Measurements from ENCODE around the gene NR3C1. TPM values are rescaled to one million over a fixed set of nuclear protein-coding genes. Genes with fewer than 3 reads are reported as not detected.

Gene NR3C1
- total and polyA plus RNA-seq, 2 donors (not counting 1 experiment from before 2014, with no cell fraction given), result 17.6 to 218 TPM

DNA sequence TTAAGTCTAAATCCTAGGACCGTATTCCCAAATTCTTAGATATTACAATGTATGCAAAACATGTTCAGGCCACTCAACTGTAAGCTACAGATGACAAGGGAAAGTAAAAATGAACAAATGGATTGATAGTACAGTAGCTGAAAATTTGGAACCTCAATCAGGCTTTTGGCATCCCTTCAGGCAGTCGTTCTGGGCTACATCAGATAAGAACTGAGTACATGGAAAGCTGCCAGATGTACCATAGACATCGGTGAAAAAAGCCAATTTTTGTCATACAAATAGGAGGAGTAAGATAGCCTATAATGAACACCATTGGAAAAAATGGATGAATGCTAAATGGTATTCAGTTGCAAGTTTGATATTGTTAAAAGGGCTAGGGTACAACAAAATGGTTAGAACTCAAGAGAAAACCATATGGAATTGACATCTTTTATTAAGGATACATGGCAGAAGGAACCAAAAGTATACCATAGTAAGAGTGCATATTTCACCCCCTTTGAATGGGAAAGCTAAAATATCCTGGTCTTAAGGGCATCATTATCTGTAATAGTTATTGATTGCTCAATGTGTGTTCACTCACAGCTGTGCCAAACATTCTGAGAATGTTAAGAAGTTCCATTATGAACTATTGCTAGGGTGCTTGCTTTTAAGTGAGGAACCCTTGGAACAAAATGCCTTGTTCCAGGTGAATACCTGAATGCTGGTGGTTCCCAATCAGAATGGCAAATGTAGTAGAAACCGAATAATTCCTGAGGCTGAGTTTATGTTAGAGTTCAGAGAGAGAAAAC lies 86.4 kb downstream of the NR3C1 start:
- Mint-ChIP-seq H3K4me3 (no peak overlapping the region), H3K9me3 (ENCODE audit: insufficient read depth) (no peaks in the 10 kb centered on the region), H3K27ac (no peak overlapping the region), H3K27me3 (no peaks in the 10 kb centered on the region), H3K4me1 (peaks cover 73% of the 10 kb centered on the region)
- POLR2A ChIA-PET, result no interaction called here
- Histone ChIP-seq H4K20me1 (ENCODE audit: control insufficient read depth, insufficient read depth, low read length, poor library complexity, severe bottlenecking) (peaks cover 49% of the 10 kb centered on the region), H3K27ac (ENCODE audit: low read length in 2 of 2) (no peak overlapping the region), H3K4me3 (ENCODE audit: control extremely low read depth in 1 of 5, extremely low read depth in 1 of 5, insufficient read depth in 1 of 5, low read depth in 2 of 5, low read length in 4 of 5) (no peak overlapping the region), H3K79me2 (ENCODE audit: control insufficient read depth, insufficient read depth, low read length) (peaks cover 52% of the 10 kb centered on the region), H3K4me1 (ENCODE audit: control insufficient read depth in 2 of 2, insufficient read depth in 2 of 2, low read length in 2 of 2) (peaks cover 12 to 23% of the 10 kb centered on the region in 2 donors), H3K36me3 (replicated peaks in 1 of 2; ENCODE audit: control extremely low read depth in 1 of 2, control insufficient read depth in 1 of 2, extremely low read depth in 1 of 2, insufficient read depth in 2 of 2, low read length in 1 of 2) (peaks cover 6 to 21% of the 10 kb centered on the region in 2 experiments), H3K27me3 (replicated peaks in 1 of 4; ENCODE audit: control extremely low read depth in 1 of 4, control insufficient read depth in 3 of 4, insufficient read depth in 4 of 4, low read length in 3 of 4) (no peaks in the 10 kb centered on the region), H3K9ac (ENCODE audit: low read length) (no peak overlapping the region), H2AFZ (ENCODE audit: insufficient read depth, low read depth, low read length, poor library complexity, severe bottlenecking) (no peak overlapping the region), H3K4me2 (replicated peaks; ENCODE audit: low read depth, low read length, poor library complexity, severe bottlenecking) (no peak overlapping the region), H3K9me3 (ENCODE audit: control extremely low read depth in 1 of 3, control insufficient read depth in 2 of 3, insufficient read depth in 1 of 3, low read length in 2 of 3) (no peaks in the 10 kb centered on the region)
- intact Hi-C loops (cut with micrococcal nuclease), result loop anchor here (5.0 kb wide), 2 partner anchors 35 to 85 kb away; partner anchors contain the start of gene NR3C1
- CTCF ChIA-PET, result interaction anchor here (0.5 kb wide), 1 partner anchor 86 kb away, joined by 3 read pairs; no protein-coding TSS in a partner anchor
- DNase-seq (no peak), ATAC-seq (ENCODE audit: low read depth) (no peak)
- no peak for TF ChIP-seq CTCF (IDR thresholded peaks at IDR 0.05)
- no peak for TF ChIP-seq EZH2 (IDR thresholded peaks at IDR 0.05; ENCODE audit: borderline replicate concordance, insufficient read depth, low read depth, low read length, poor library complexity, severe bottlenecking)
- WGBS (ENCODE audit: insufficient coverage), result 43% methylated on average over 1 of the region's 4 CpGs

GRCh38 chr5:143316337-143316736 lies 87.1 kb downstream of the NR3C1 start:
- peaks cover 12 to 23% of the 10 kb centered on the region in 2 donors for H3K4me1 ChIP-seq (ENCODE audit: control insufficient read depth in 2 of 2, insufficient read depth in 2 of 2, low read length in 2 of 2)
- WGBS (ENCODE audit: insufficient coverage), result 88% methylated on average over 4 of the region's 6 CpGs
- peaks cover 53% of the 10 kb centered on the region for H3K79me2 ChIP-seq (ENCODE audit: control insufficient read depth, insufficient read depth, low read length)
- H3K9me3 Mint-ChIP-seq (ENCODE audit: insufficient read depth), result no peaks in the 10 kb centered on the region
- CTCF ChIA-PET, result interaction anchor here (0.5 kb wide), 1 partner anchor 87 kb away, joined by 3 read pairs; no protein-coding TSS in a partner anchor
- DNase-seq (no peak), ATAC-seq (ENCODE audit: low read depth) (no peak)
- no peak for TF ChIP-seq CTCF (IDR thresholded peaks at IDR 0.05)
- no peak for TF ChIP-seq EZH2 (IDR thresholded peaks at IDR 0.05; ENCODE audit: borderline replicate concordance, insufficient read depth, low read depth, low read length, poor library complexity, severe bottlenecking)
- H3K36me3 ChIP-seq (replicated peaks in 1 of 2; ENCODE audit: control extremely low read depth in 1 of 2, control insufficient read depth in 1 of 2, extremely low read depth in 1 of 2, insufficient read depth in 2 of 2, low read length in 1 of 2), result peaks cover 5 to 25% of the 10 kb centered on the region in 2 experiments
- H3K4me3 Mint-ChIP-seq, result no peak overlapping the region
- H2AFZ ChIP-seq (ENCODE audit: insufficient read depth, low read depth, low read length, poor library complexity, severe bottlenecking), result no peak overlapping the region
- intact Hi-C loops (cut with micrococcal nuclease), result loop anchor here (5.0 kb wide), 2 partner anchors 36 to 86 kb away; partner anchors contain the start of gene NR3C1
- peaks cover 74% of the 10 kb centered on the region for H3K4me1 Mint-ChIP-seq
- POLR2A ChIA-PET, result no interaction called here
- no peak overlapping the region for H3K4me3 ChIP-seq (ENCODE audit: control extremely low read depth in 1 of 5, extremely low read depth in 1 of 5, insufficient read depth in 1 of 5, low read depth in 2 of 5, low read length in 4 of 5)
- H3K27ac ChIP-seq (ENCODE audit: low read length in 2 of 2), result no peak overlapping the region
- H3K27me3 ChIP-seq (replicated peaks in 1 of 4; ENCODE audit: control extremely low read depth in 1 of 4, control insufficient read depth in 3 of 4, insufficient read depth in 4 of 4, low read length in 3 of 4), result no peaks in the 10 kb centered on the region
- H3K9me3 ChIP-seq (ENCODE audit: control extremely low read depth in 1 of 3, control insufficient read depth in 2 of 3, insufficient read depth in 1 of 3, low read length in 2 of 3), result no peaks in the 10 kb centered on the region
- H3K4me2 ChIP-seq (replicated peaks; ENCODE audit: low read depth, low read length, poor library complexity, severe bottlenecking), result no peak overlapping the region
- H3K27ac Mint-ChIP-seq, result no peak overlapping the region
- peaks cover 52% of the 10 kb centered on the region for H4K20me1 ChIP-seq (ENCODE audit: control insufficient read depth, insufficient read depth, low read length, poor library complexity, severe bottlenecking)
- H3K27me3 Mint-ChIP-seq, result no peaks in the 10 kb centered on the region
- no peak overlapping the region for H3K9ac ChIP-seq (ENCODE audit: low read length)
